CD4-positive, alpha-beta T cell (primary cell): Measurements from ENCODE around the gene ZNHIT6. TPM values are rescaled to one million over a fixed set of nuclear protein-coding genes. Genes with fewer than 3 reads are reported as not detected.

ENCODE experiments used
- ATAC-seq: fragments of 200-7000 bp; cut with Tn5 transposase; one replicate; pipeline ENCODE4 v1.10.0; 2022; ENCODE audit warnings: mild to moderate bottlenecking; ENCODE audit not compliant: poor library complexity
- CTCF ChIA-PET: fragments of 350-600 bp; sonication (Branson Sonifier 250); formaldehyde crosslinking; loops from one replicate; lab custom pipeline; 2021; ENCODE audit warnings: antibody characterized with exemption, inconsistent platforms; lab: Charles Lee
- POLR2A ChIA-PET: fragments of 350-600 bp; sonication (Branson Sonifier 250); formaldehyde crosslinking; loops from one replicate; lab custom pipeline; 2021; ENCODE audit warnings: antibody characterized with exemption, inconsistent platforms; lab: Charles Lee
- DNase-seq, 14 experiments: peaks; one replicate each; pipeline ENCODE4 v3.0.0-alpha.2; 2013 to 2020; ENCODE audit warnings: mixed read lengths in 2 of 14
- H3K27ac ChIP-seq, 2 donors: one replicate each; pipeline versions ENCODE4 v1.5.1 to v1.7.0; 2013; ENCODE audit warnings: low read length in 2 of 2, low read depth in 1 of 2, mild to moderate bottlenecking in 1 of 2
- H3K27me3 ChIP-seq, 2 experiments: 1 replicate in 1 of 2; 2 replicates in 1 of 2; pipeline versions ENCODE4 v1.6.1 to v1.7.0; 2013; ENCODE audit warnings: low read length in 2 of 2, control low read depth in 1 of 2, mild to moderate bottlenecking in 1 of 2, moderate library complexity in 1 of 2; ENCODE audit not compliant: insufficient read depth in 2 of 2, control insufficient read depth in 1 of 2
- H3K36me3 ChIP-seq: one replicate; pipeline ENCODE4 v1.6.1; 2013; ENCODE audit warnings: low read length, control low read depth; ENCODE audit not compliant: insufficient read depth
- H3K4me1 ChIP-seq: one replicate; pipeline ENCODE4 v1.6.1; 2013; ENCODE audit warnings: low read length, control low read depth; ENCODE audit not compliant: insufficient read depth
- H3K4me3 ChIP-seq: one replicate; pipeline ENCODE4 v1.5.1; 2013; ENCODE audit warnings: mild to moderate bottlenecking, low read length, moderate library complexity
- H3K9me3 ChIP-seq, 2 experiments: 1 replicate in 1 of 2; 2 replicates in 1 of 2; pipeline versions ENCODE4 v1.6.1 to v1.7.0; 2013; ENCODE audit warnings: low read length in 2 of 2, mild to moderate bottlenecking in 2 of 2, control low read depth in 1 of 2, moderate library complexity in 1 of 2; ENCODE audit not compliant: control insufficient read depth in 1 of 2, insufficient read depth in 1 of 2
- H3K27ac Mint-ChIP-seq: one replicate; pipeline ENCODE4 v1.8.0; 2020; ENCODE audit warnings: mixed read lengths
- H3K27me3 Mint-ChIP-seq: one replicate; pipeline ENCODE4 v1.8.0; 2021; ENCODE audit warnings: mixed read lengths
- H3K36me3 Mint-ChIP-seq: one replicate; pipeline ENCODE4 v1.8.0; 2021; ENCODE audit warnings: low read depth, mixed read lengths
- H3K4me1 Mint-ChIP-seq: one replicate; pipeline ENCODE4 v1.8.0; 2021; ENCODE audit warnings: low read depth, mixed read lengths
- H3K4me3 Mint-ChIP-seq: one replicate; pipeline ENCODE4 v1.8.0; 2020; ENCODE audit warnings: mild to moderate bottlenecking, mixed read lengths
- H3K9me3 Mint-ChIP-seq: one replicate; pipeline ENCODE4 v1.8.0; 2020; ENCODE audit warnings: mixed read lengths
- intact Hi-C, 2 experiments: fragments of 100-400 bp; cut with DNase I in 1 of 2; cut with micrococcal nuclease in 1 of 2; formaldehyde crosslinking; loops; one replicate each; pipeline versions ENCODE4 v1.15.1 to v1.9.0; 2023 to 2025; cut with DNase I, micrococcal nuclease
- total RNA-seq, 174 experiments: library from RNA in 2 of 174; stranded (reverse) in 2 of 174; gene quantifications; one replicate each; pipeline ENCODE4 v1.2.3 and lab custom pipeline; 2021 to 2026
- TF ChIP-seq, protein P1 (sequence below): fragments of 200-600 bp; IDR thresholded peaks from one replicate; pipeline ENCODE4 v1.8.0; 2022; ENCODE audit warnings: antibody characterized with exemption, mild to moderate bottlenecking

Gene ZNHIT6
- total RNA-seq, 2 experiments from 2014 or later: 10.4 to 10.8 TPM

DNA sequence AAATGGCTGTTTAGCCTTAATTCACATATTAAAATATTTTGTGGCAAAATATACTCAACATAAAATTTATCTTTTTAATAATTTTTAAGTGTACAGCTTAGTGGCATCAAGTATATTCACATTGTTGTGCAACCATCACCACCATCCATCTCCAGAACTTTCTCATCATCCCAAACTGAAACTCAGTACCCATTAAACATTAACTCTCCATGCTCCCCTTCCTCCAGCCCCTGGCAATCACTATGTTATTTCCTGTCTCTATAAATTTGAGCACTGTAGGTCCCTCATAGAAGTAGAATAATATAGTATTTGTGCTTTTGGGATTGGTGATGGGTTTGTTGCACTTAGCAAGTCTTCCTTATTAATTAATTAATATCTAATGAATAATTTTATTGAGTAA lies 98.3 kb downstream of the ZNHIT6 start:
- Histone ChIP-seq H3K27ac (no peak overlapping the region), H3K9me3 (no peaks in the 10 kb centered on the region), H3K36me3 (no peaks in the 10 kb centered on the region), H3K27me3 (no peaks in the 10 kb centered on the region), H3K4me1 (no peaks in the 10 kb centered on the region), H3K4me3 (no peak overlapping the region)
- ATAC-seq (no peak), DNase-seq (no peak)
- Mint-ChIP-seq H3K27ac (no peak overlapping the region), H3K4me3 (no peak overlapping the region), H3K9me3 (no peaks in the 10 kb centered on the region), H3K36me3 (no peaks in the 10 kb centered on the region), H3K4me1 (no peaks in the 10 kb centered on the region), H3K27me3 (no peaks in the 10 kb centered on the region)
- TF ChIP-seq, protein P1, sequence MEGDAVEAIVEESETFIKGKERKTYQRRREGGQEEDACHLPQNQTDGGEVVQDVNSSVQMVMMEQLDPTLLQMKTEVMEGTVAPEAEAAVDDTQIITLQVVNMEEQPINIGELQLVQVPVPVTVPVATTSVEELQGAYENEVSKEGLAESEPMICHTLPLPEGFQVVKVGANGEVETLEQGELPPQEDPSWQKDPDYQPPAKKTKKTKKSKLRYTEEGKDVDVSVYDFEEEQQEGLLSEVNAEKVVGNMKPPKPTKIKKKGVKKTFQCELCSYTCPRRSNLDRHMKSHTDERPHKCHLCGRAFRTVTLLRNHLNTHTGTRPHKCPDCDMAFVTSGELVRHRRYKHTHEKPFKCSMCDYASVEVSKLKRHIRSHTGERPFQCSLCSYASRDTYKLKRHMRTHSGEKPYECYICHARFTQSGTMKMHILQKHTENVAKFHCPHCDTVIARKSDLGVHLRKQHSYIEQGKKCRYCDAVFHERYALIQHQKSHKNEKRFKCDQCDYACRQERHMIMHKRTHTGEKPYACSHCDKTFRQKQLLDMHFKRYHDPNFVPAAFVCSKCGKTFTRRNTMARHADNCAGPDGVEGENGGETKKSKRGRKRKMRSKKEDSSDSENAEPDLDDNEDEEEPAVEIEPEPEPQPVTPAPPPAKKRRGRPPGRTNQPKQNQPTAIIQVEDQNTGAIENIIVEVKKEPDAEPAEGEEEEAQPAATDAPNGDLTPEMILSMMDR: no peak
- intact Hi-C loops: no loop called here
- ChIA-PET CTCF (no interaction called here), POLR2A (no interaction called here)

DNA sequence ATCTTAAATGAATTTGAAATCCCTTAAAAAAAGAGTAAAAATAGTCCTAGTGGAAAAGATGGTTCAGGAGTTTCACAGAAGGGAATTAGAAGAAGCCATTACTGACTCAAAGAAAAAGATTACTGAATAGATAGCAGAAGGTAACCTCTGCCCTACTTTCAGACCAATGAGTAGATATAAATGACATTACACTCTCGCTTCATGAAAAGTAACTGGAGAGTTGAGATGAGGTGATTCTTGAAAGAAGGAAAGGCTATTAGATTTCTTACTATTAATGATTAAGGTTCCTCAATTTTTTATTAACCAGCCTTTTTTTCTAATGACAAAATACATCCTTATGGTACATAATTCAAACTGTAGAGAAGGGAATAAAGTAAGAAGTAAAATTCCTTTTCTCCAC lies 99.4 kb downstream of the ZNHIT6 start:
- intact Hi-C loops: no loop called here
- Mint-ChIP-seq H3K9me3 (no peaks in the 10 kb centered on the region), H3K4me3 (no peak overlapping the region), H3K4me1 (no peaks in the 10 kb centered on the region), H3K27ac (no peak overlapping the region), H3K36me3 (no peaks in the 10 kb centered on the region), H3K27me3 (no peaks in the 10 kb centered on the region)
- no peaks in the 10 kb centered on the region for H3K27me3 ChIP-seq
- no peaks in the 10 kb centered on the region for H3K36me3 ChIP-seq
- ChIA-PET CTCF (no interaction called here), POLR2A (no interaction called here)
- TF ChIP-seq, protein P1: no peak
- H3K4me3 ChIP-seq: no peak overlapping the region
- H3K9me3 ChIP-seq: no peaks in the 10 kb centered on the region
- no peak for ATAC-seq
- DNase-seq: no peak
- no peak overlapping the region for H3K27ac ChIP-seq
- H3K4me1 ChIP-seq: no peaks in the 10 kb centered on the region

DNA sequence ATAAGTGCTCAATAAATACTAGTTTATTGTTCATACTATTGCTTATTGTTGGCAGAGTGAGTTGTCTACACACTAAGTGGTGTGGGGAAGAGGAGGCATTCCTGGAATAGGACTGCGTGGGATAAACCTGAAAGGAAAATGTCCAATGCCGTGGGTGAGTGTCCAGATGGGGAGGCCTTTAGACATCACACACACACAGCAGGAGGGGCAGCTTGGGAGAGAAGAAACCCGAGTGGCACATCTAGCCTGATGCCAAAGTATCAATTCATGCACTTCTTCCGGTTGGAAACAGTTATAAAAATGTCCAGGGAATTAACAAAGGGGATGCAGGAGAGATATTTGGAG lies 100.3 kb downstream of the ZNHIT6 start:
- intact Hi-C loops: no loop called here
- TF ChIP-seq, protein P1: no peak
- H3K4me1 Mint-ChIP-seq: no peaks in the 10 kb centered on the region
- no peaks in the 10 kb centered on the region for H3K27me3 ChIP-seq
- no peaks in the 10 kb centered on the region for H3K36me3 Mint-ChIP-seq
- no peaks in the 10 kb centered on the region for H3K9me3 ChIP-seq
- DNase-seq (no peak), ATAC-seq (no peak)
- no peak overlapping the region for H3K4me3 ChIP-seq
- no peaks in the 10 kb centered on the region for H3K4me1 ChIP-seq
- no peaks in the 10 kb centered on the region for H3K9me3 Mint-ChIP-seq
- H3K36me3 ChIP-seq: no peaks in the 10 kb centered on the region
- H3K27ac Mint-ChIP-seq: no peak overlapping the region
- H3K27me3 Mint-ChIP-seq: no peaks in the 10 kb centered on the region
- H3K27ac ChIP-seq: no peak overlapping the region
- POLR2A ChIA-PET: no interaction called here
- H3K4me3 Mint-ChIP-seq: no peak overlapping the region
- CTCF ChIA-PET: no interaction called here
